NCI-H345 treated with DMSO at 0.1 percent for 48 hours (cell line): ENCODE results near the gene SLC1A3.
"Not testable (repeated sequence)": the region's sequence is repeated elsewhere in the genome, so short reads cannot be mapped to it uniquely, and the experiment has no call there.

ENCODE experiments used
- DNase-seq: peaks from one replicate; lab custom pipeline; 2025; ENCODE audit not compliant: unreplicated experiment; lab: John Stamatoyannopoulos, UW

Gene SLC1A3

GRCh38 chr5:36630201-36631145 lies 24.1 kb downstream of the SLC1A3 start:
- DNase-seq, result no peak

GRCh38 chr5:36631154-36631553 lies 24.7 kb downstream of the SLC1A3 start:
- no peak for DNase-seq

GRCh38 chr5:36631620-36632362 lies 25.4 kb downstream of the SLC1A3 start:
- no peak for DNase-seq

GRCh38 chr5:36632363-36632664 lies 25.9 kb downstream of the SLC1A3 start:
- no peak for DNase-seq

- DNase-seq, result no peak
Observed at GRCh38 chr5:36635721-36636390, 29.4 kb downstream of the SLC1A3 start.

GRCh38 chr5:36637101-36637500 lies 30.7 kb downstream of the SLC1A3 start:
- no peak for DNase-seq

GRCh38 chr5:36637516-36637915 lies 31.1 kb downstream of the SLC1A3 start:
- no peak for DNase-seq

GRCh38 chr5:36638056-36638455 lies 31.6 kb downstream of the SLC1A3 start:
- no peak for DNase-seq

- no peak for DNase-seq
Observed at GRCh38 chr5:36640949-36641348, 34.5 kb downstream of the SLC1A3 start.

- no peak for DNase-seq
Observed at GRCh38 chr5:36641431-36641830, 35.0 kb downstream of the SLC1A3 start.

- no peak for DNase-seq
Observed at GRCh38 chr5:36642089-36642488, 35.7 kb downstream of the SLC1A3 start.

GRCh38 chr5:36643162-36643561 lies 36.8 kb downstream of the SLC1A3 start:
- no peak for DNase-seq

GRCh38 chr5:36643841-36644240 lies 37.4 kb downstream of the SLC1A3 start:
- DNase-seq, result not testable (repeated sequence)

- no peak for DNase-seq
Observed at GRCh38 chr5:36644727-36645126, 38.3 kb downstream of the SLC1A3 start.

GRCh38 chr5:36646100-36646499 lies 39.7 kb downstream of the SLC1A3 start:
- no peak for DNase-seq

GRCh38 chr5:36646507-36647023 lies 40.2 kb downstream of the SLC1A3 start:
- no peak for DNase-seq

GRCh38 chr5:36647046-36647445 lies 40.6 kb downstream of the SLC1A3 start:
- DNase-seq, result no peak

GRCh38 chr5:36648426-36648825 lies 42.0 kb downstream of the SLC1A3 start:
- no peak for DNase-seq

- no peak for DNase-seq
Observed at GRCh38 chr5:36651761-36652685, 45.6 kb downstream of the SLC1A3 start.

- no peak for DNase-seq
Observed at GRCh38 chr5:36653044-36653705, 46.8 kb downstream of the SLC1A3 start.
